Lower lobe of right lung (tissue), 2 donors: ENCODE results near the gene DMRTC2. TPM values are rescaled to one million over a fixed set of nuclear protein-coding genes. Genes with fewer than 3 reads are reported as not detected.
A peak's percentile ranks its signal among the peaks of the same experiment; 100 is the strongest.

Experiments used
- ATAC-seq, 2 donors: fragments of 200-7000 bp; cut with Tn5 transposase; one replicate each; pipeline ENCODE4 v1.9.1; 2020 to 2022; ENCODE audit warnings: mild to moderate bottlenecking in 2 of 2, moderate library complexity in 2 of 2
- DNase-seq: peaks from one replicate; pipeline ENCODE4 v3.0.0-alpha.2; 2020
- H3K27ac ChIP-seq: fragments of 200-600 bp; one replicate; pipeline ENCODE4 v1.8.0; 2022
- H3K27me3 ChIP-seq: fragments of 200-600 bp; one replicate; pipeline ENCODE4 v1.8.0; 2022; ENCODE audit warnings: low read depth
- H3K36me3 ChIP-seq: fragments of 200-600 bp; one replicate; pipeline ENCODE4 v1.8.0; 2022; ENCODE audit warnings: mild to moderate bottlenecking
- H3K4me1 ChIP-seq: fragments of 200-600 bp; one replicate; pipeline ENCODE4 v1.8.0; 2022
- H3K4me3 ChIP-seq: fragments of 200-600 bp; one replicate; pipeline ENCODE4 v1.8.0; 2022; ENCODE audit warnings: mild to moderate bottlenecking
- H3K9me3 ChIP-seq: fragments of 200-600 bp; one replicate; pipeline ENCODE4 v1.8.0; 2022
- intact Hi-C: fragments of 100-400 bp; cut with DNase I; formaldehyde crosslinking; loops from one replicate; pipeline ENCODE4 v1.11.0; 2022
- total RNA-seq: library from RNA; stranded (reverse); fragmentation: NEBNext Ultra II Directional; extraction: Animal tissue kit (Norgen Biotek cat#: 25700); gene quantifications from one replicate; pipeline ENCODE4 v1.2.1, GENCODE V29; 2021
- TF ChIP-seq, protein P1 (sequence below): fragments of 200-600 bp; IDR thresholded peaks from one replicate; pipeline ENCODE4 v1.8.0; 2022; ENCODE audit warnings: antibody characterized with exemption, mild to moderate bottlenecking
- donor health status: DM: no; HTN: yes; CAD: no; lungs with severe emphysema.

The DMRTC2 gene
- total RNA-seq, 1 donor from 2014 or later, result not detected

DNA sequence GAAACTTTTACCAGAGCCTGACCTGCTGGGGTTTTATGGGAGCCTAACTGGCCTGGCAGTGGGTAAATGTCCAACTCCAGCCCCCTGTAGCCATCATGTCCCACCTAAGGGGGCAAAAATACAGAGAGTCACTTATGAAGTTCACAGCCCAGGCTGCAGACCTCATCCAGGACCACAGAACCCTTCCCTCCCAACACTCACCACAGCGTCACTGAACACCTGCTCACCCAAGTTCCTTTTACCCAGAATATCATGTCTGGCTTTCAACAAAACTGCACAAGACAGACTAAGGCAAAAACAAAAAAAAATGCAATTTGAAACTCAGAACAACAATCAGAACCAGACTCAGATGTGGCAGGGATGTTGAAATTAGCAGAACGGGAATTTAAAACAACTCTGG is 42.1 kb upstream of the DMRTC2 start:
- TF ChIP-seq, protein P1, sequence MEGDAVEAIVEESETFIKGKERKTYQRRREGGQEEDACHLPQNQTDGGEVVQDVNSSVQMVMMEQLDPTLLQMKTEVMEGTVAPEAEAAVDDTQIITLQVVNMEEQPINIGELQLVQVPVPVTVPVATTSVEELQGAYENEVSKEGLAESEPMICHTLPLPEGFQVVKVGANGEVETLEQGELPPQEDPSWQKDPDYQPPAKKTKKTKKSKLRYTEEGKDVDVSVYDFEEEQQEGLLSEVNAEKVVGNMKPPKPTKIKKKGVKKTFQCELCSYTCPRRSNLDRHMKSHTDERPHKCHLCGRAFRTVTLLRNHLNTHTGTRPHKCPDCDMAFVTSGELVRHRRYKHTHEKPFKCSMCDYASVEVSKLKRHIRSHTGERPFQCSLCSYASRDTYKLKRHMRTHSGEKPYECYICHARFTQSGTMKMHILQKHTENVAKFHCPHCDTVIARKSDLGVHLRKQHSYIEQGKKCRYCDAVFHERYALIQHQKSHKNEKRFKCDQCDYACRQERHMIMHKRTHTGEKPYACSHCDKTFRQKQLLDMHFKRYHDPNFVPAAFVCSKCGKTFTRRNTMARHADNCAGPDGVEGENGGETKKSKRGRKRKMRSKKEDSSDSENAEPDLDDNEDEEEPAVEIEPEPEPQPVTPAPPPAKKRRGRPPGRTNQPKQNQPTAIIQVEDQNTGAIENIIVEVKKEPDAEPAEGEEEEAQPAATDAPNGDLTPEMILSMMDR, result no peak
- peak overlapping the region; percentile 58 for H3K27ac ChIP-seq
- ATAC-seq, result no peak
- H3K36me3 ChIP-seq, result no peaks in the 10 kb centered on the region
- H3K27me3 ChIP-seq, result no peaks in the 10 kb centered on the region
- no peak overlapping the region for H3K4me3 ChIP-seq
- peaks cover 6% of the 10 kb centered on the region for H3K4me1 ChIP-seq
- intact Hi-C loops, result no loop called here
- H3K9me3 ChIP-seq, result no peaks in the 10 kb centered on the region
- no peak for DNase-seq

DNA sequence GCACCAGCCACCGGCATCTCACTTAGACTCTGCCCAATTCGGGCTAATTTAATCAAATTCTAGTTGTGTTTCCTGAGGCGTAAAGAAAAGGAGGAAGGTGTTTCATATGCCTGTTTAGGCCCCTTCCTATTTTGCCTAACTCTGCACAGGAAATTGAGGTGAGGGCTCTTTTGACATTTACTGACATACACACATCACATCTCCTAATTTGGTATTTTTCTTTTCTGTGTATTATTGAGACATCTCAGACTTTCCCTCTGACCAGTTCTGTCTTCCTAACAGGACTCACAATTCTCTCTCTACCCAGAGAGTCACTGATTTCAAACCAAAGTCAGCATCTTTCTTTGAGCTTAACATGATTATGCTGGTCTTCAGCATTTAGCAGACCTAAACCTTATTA is 40.5 kb upstream of the DMRTC2 start:
- no peak overlapping the region for H3K27ac ChIP-seq
- ATAC-seq (no peak), DNase-seq (no peak)

DNA sequence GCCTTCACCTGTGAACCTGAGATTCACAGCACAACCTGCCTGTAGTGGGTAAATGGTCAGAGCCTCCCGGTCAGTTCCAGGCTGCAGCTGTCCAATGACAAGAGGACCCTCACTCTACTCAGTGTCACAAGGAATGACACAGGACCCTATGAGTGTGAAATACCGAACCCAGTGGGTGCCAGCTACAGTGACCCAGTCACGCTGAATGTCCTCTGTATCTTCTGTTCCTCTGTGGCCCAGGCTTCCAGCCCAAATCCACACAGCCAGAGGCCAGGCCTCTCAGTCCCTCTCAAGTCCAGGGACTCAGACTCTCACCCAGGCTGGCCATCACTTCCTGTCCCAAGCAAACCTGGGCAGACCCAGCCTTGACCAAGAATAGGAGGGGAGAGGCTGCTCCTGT is 37.7 kb upstream of the DMRTC2 start:
- Histone ChIP-seq H3K27me3 (peaks cover 8% of the 10 kb centered on the region), H3K4me3 (no peak overlapping the region), H3K36me3 (no peaks in the 10 kb centered on the region), H3K27ac (no peak overlapping the region), H3K9me3 (no peaks in the 10 kb centered on the region), H3K4me1 (peaks cover 5% of the 10 kb centered on the region)
- ATAC-seq (no peak), DNase-seq (no peak)
- TF ChIP-seq, protein P1, result no peak
- intact Hi-C loops, result no loop called here

More for the DNA sequence above, 40.5 kb upstream of the DMRTC2 start:
- H3K4me1 ChIP-seq, result no peaks in the 10 kb centered on the region
- H3K4me3 ChIP-seq, result no peak overlapping the region
- no peaks in the 10 kb centered on the region for H3K27me3 ChIP-seq
- TF ChIP-seq, protein P1, result no peak
- intact Hi-C loops, result no loop called here
- H3K9me3 ChIP-seq, result no peaks in the 10 kb centered on the region
- H3K36me3 ChIP-seq, result no peaks in the 10 kb centered on the region

DNA sequence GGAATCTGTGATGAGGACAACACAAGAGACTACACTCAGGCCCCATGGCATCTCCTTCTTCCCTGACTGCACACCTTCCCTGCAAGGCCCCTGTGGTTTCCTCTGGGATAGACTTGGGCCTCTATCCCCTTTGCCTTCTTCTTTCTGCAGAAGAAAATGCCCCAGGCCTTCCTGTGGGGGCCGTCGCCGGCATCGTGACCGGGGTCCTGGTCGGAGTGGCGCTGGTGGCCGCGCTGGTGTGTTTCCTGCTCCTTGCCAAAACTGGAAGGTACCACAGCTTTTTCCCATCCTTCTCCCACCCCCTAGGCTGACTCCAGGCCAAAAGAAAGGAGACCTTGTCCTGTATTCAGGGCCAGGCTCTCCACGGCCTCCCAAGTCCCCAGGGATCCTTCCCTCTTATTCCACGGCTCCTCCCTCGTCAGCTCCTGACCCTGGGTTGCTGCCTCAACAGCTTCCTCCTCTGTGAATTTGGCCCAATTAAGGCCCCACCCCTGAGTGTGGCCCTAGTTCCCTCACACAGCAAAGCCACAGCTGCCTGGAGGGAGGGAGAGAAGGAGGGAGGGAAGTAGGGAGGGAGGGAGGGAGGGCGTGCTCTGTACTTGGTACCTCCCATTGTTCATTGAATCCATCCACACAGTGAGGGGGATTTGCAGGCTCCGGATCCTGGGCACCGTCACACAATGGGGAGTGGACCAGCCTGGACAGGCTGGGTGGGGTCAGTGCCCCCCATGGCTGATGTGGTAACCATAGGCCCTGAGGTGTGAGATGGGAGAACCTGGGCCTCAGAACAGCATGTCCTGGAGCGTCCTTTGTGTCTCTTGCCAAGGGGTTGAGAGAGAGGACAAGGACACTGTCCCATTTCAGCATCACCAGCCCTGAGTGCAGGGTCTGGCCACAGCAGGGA is 35.9 kb upstream of the DMRTC2 start:
- Histone ChIP-seq H3K36me3 (no peaks in the 10 kb centered on the region), H3K4me3 (no peak overlapping the region), H3K27ac (peak overlapping the region; percentile 65), H3K27me3 (peaks cover 8% of the 10 kb centered on the region), H3K9me3 (no peaks in the 10 kb centered on the region), H3K4me1 (peaks cover 5% of the 10 kb centered on the region)
- DNase-seq (peak; percentile 72), ATAC-seq (peak; percentile 54 to 71)
- TF ChIP-seq, protein P1, result no peak
- intact Hi-C loops, result no loop called here

DNA sequence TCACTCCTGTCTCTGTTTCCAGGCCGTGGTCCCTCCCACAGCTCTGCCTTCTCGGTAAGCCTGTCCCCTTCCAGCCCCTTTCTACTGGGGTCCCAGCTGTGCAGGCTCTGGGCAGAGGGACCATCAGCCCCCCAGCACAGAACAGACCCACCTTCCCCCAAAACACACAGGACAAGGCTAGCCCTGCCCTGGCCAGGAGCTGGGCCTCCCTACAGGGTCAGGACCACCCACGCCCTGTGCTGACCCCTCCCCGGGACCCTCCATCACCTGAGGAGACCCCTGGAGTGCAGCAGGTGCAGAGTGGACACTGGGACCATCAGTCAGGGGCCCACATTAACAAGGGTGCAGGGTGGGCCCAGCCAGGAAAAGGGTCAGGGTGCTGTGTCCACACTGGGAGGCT is 34.5 kb upstream of the DMRTC2 start:
- Histone ChIP-seq H3K27ac (peak overlapping the region; percentile 65), H3K4me1 (peaks cover 5% of the 10 kb centered on the region), H3K36me3 (no peaks in the 10 kb centered on the region), H3K27me3 (peaks cover 8% of the 10 kb centered on the region), H3K4me3 (no peak overlapping the region), H3K9me3 (no peaks in the 10 kb centered on the region)
- intact Hi-C loops, result no loop called here
- TF ChIP-seq, protein P1, result no peak
- peak in 1 of 2 donors; percentile 12 for ATAC-seq
- DNase-seq, result no peak
